OCI-LY7 (cell line): ENCODE results near the gene PMM2.

Experiments
- EZH2phosphoT487 ChIP-seq: fragments of 200-600 bp; sonication (generic); IDR thresholded peaks from 2 replicates; pipeline ENCODE4 v1.6.1; 2018; ENCODE audit warnings: low read depth, borderline replicate concordance, mild to moderate bottlenecking, mixed run types, antibody characterized with exemption, low read length, moderate library complexity, mixed read lengths
- TF ChIP-seq, protein P1 (sequence below): fragments of 200-600 bp; sonication (generic); conservative IDR thresholded peaks from 2 replicates; pipeline ENCODE4 v1.5.1; 2014; ENCODE audit warnings: mild to moderate bottlenecking, antibody characterized with exemption, low read length, moderate library complexity, mixed read lengths

DNA sequence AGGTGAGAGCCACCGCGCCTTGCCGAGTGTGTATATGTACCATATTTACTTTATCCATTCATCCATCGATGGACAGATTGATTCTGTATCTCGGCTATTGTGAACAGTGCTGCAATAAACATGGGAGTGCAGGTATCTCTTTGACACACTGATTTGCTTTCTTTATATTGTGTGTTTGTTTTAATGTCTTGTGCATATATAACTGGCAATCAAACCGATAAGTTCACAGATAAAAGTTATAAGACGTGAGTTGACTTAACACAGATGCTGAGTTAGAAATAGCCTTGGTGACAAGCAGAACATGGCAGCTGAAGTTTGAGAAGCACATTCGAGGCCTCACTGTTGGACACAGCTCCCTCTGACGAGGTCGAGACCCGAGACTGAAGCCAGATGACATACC, 23.4 kb upstream of the PMM2 start:
- TF ChIP-seq, protein P1, sequence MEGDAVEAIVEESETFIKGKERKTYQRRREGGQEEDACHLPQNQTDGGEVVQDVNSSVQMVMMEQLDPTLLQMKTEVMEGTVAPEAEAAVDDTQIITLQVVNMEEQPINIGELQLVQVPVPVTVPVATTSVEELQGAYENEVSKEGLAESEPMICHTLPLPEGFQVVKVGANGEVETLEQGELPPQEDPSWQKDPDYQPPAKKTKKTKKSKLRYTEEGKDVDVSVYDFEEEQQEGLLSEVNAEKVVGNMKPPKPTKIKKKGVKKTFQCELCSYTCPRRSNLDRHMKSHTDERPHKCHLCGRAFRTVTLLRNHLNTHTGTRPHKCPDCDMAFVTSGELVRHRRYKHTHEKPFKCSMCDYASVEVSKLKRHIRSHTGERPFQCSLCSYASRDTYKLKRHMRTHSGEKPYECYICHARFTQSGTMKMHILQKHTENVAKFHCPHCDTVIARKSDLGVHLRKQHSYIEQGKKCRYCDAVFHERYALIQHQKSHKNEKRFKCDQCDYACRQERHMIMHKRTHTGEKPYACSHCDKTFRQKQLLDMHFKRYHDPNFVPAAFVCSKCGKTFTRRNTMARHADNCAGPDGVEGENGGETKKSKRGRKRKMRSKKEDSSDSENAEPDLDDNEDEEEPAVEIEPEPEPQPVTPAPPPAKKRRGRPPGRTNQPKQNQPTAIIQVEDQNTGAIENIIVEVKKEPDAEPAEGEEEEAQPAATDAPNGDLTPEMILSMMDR = no peak
- no peak for TF ChIP-seq EZH2phosphoT487
